Measurements from ENCODE around the gene SMYD2. TPM values are rescaled to one million over a fixed set of nuclear protein-coding genes. Genes with fewer than 3 reads are reported as not detected.

Gene SMYD2
- total and polyA plus RNA-seq, 5 donors, result 8.8 to 34.6 (median 20.4) TPM

DNA sequence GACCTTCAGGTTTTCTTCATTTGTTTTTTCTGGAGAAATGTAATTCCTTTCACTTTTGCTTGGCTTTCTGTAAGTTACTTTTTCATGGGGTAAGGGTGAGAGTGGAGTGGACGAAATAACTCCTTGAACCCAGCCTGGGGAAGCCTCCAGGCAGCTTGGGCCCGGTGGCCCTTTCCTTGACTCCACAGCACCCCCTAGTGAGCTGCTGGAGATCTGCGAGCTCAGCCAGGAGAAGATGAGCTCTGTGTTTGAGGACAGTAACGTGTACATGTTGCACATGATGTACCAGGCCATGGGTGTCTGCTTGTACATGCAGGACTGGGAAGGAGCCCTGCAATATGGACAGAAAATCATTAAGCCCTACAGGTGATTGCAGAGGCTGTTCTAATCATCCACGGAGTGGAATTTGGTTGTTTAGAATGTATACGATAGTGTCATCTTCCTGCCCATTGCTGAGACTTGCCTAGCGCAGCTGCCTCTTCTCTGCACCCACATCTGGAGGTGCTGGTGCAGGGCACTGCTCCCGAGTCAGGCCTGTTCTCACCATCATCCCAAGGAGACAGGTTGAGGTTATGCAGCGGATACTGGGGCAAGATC is 51.0 kb downstream of the SMYD2 start:
- Histone ChIP-seq H3K4me1 (ENCODE audit: control insufficient read depth, insufficient read depth, low read length) (peaks cover 2% of the 10 kb centered on the region), H3K27ac (ENCODE audit: low read length) (no peak overlapping the region), H3K27me3 (ENCODE audit: control insufficient read depth, insufficient read depth) (no peaks in the 10 kb centered on the region), H3K4me3 (ENCODE audit: low read length) (no peak overlapping the region), H3K9me3 (ENCODE audit: control insufficient read depth, low read length) (no peaks in the 10 kb centered on the region)
- WGBS, result 78% methylated on average over 9 of the region's 9 CpGs
- intact Hi-C loops (cut with DNase I), result loop anchor here (5.0 to 10.0 kb wide), 2 partner anchors 253 to 255 kb away; no protein-coding TSS in a partner anchor
- DNase-seq (peak in 1 of 3 donors; percentile 65), ATAC-seq (no peak)

DNA sequence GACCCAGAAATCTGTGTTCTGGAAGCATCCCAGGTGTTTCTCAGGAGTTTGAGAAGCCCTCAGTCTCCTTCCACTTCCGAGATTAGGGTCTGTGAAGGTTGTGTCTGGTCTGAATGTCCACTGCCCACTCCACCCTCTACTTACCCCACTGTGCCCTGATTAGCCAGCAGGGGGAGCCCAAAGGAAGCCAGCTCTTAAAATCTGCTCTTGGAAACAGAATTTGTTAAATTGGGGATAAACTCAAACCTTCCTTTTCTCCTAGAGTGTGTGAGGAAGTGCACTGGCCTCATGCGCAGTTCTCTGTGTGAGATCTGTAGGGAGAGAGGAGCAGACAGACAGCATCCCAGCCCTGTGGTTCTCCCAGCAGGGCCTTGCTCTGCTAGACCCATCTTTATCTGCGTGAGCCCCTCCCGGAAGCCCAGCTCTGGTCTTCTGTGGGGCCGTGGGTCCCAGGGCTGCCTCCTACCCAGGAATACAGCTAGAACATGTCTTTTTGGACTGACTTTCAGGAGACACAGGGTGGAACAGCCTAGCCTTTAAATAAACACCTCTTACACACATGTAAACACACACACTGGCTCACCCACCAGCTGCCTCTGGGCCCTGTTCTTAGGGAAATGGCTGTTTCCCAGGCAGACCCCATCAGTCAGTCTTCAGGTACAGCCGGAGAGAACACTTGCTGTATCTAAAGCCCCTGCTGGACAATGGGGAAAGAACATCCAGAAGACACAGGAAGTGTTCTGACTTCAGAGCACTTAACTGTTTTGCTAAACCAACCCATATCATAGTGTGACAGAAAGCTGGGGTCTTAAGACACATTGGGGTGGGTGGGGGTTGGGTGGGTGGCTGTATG is 52.2 kb downstream of the SMYD2 start:
- intact Hi-C loops (cut with DNase I), result loop anchor here (5.0 to 10.0 kb wide), 2 partner anchors 252 to 254 kb away; no protein-coding TSS in a partner anchor
- peaks cover 5% of the 10 kb centered on the region for H3K4me1 ChIP-seq (ENCODE audit: control insufficient read depth, insufficient read depth, low read length)
- H3K9me3 ChIP-seq (ENCODE audit: control insufficient read depth, low read length), result no peaks in the 10 kb centered on the region
- H3K4me3 ChIP-seq (ENCODE audit: low read length), result no peak overlapping the region
- 62% methylated on average over 6 of the region's 6 CpGs for WGBS
- no peak overlapping the region for H3K27ac ChIP-seq (ENCODE audit: low read length)
- ATAC-seq (peak; percentile 30 to 42), DNase-seq (peak; percentile 61 to 85 (median 77))
- H3K27me3 ChIP-seq (ENCODE audit: control insufficient read depth, insufficient read depth), result no peaks in the 10 kb centered on the region

DNA sequence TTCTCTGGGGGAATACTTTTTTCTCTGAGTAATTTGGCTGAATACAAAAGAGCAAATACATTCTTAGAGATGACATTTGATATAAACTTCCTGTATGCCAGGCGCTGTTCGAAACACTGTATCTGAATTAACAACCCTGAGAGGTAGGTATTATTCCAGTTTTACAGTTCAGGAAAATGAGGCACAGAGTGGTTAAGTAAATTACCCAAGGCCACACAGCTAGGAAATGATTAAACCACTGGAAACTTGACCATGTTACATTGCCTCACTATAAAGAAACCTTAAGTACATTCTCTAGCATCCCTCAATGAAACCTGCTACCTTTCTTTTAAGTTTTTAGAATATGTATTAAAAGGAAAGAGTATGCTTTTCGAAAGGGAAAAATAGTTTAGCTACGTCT is 54.6 kb downstream of the SMYD2 start:
- intact Hi-C loops (cut with DNase I), result loop anchor here in 1 of 4 donors (10.0 kb wide), 1 partner anchor 249 kb away; no protein-coding TSS in a partner anchor
- H3K27ac ChIP-seq (ENCODE audit: low read length), result no peak overlapping the region
- H3K27me3 ChIP-seq (ENCODE audit: control insufficient read depth, insufficient read depth), result no peaks in the 10 kb centered on the region

DNA sequence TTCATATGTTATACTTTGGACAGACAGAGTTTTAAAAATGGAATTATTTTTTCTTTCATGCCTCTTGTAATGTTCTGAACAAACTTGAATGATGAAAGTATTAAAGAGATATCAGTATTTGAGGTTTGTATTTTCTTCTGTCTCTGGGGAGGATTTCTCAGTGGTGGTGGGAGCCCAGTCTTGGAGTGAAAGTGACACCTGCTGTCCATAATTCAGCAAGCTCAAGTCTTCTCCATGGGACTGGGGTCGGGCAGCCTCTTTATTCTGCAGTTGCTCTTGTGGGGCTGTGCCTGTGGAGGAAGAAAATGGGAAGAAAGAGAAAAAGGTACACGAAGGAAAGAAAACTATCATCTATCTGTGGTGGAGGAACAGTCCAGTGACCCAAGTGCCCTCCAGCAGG is 56.1 kb downstream of the SMYD2 start:
- no peaks in the 10 kb centered on the region for H3K9me3 ChIP-seq (ENCODE audit: control insufficient read depth, low read length)
- H3K27ac ChIP-seq (ENCODE audit: low read length), result no peak overlapping the region
- H3K4me3 ChIP-seq (ENCODE audit: low read length), result no peak overlapping the region
- intact Hi-C loops (cut with DNase I), result loop anchor here in 1 of 4 donors (10.0 kb wide), 1 partner anchor 248 kb away; no protein-coding TSS in a partner anchor
- H3K4me1 ChIP-seq (ENCODE audit: control insufficient read depth, insufficient read depth, low read length), result peaks cover 3% of the 10 kb centered on the region
- DNase-seq (no peak), ATAC-seq (no peak)
- 47% methylated on average over 2 of the region's 2 CpGs for WGBS
- H3K27me3 ChIP-seq (ENCODE audit: control insufficient read depth, insufficient read depth), result no peaks in the 10 kb centered on the region

More for the DNA sequence above, 54.6 kb downstream of the SMYD2 start:
- no peaks in the 10 kb centered on the region for H3K9me3 ChIP-seq (ENCODE audit: control insufficient read depth, low read length)
- ATAC-seq (no peak), DNase-seq (no peak)
- WGBS, result 95% methylated on average over 4 of the region's 4 CpGs
- peaks cover 5% of the 10 kb centered on the region for H3K4me1 ChIP-seq (ENCODE audit: control insufficient read depth, insufficient read depth, low read length)
- H3K4me3 ChIP-seq (ENCODE audit: low read length), result no peak overlapping the region

DNA sequence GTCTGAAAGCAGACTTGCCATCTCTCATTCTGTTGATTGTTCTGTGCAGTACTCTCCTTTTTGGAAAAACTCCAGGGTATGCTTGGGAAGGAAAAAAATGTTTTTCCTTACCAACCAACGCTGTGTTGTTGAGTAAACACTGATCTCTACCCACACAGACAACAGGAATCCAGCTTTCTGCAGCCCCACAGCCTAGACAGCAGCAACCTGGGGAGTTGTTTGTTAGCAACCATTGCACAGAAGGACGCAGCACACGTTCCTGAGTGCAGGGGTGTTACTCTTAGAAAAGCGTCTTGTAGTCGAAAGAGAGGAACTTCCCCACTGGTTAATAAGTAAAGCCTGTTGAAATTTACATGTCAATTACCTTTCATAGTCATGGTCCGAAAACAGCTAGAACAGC is 56.6 kb downstream of the SMYD2 start:
- H3K4me3 ChIP-seq (ENCODE audit: low read length), result no peak overlapping the region
- DNase-seq, result no peak
- no peaks in the 10 kb centered on the region for H3K27me3 ChIP-seq (ENCODE audit: control insufficient read depth, insufficient read depth)
- peaks cover 3% of the 10 kb centered on the region for H3K4me1 ChIP-seq (ENCODE audit: control insufficient read depth, insufficient read depth, low read length)
- intact Hi-C loops (cut with DNase I), result loop anchor here in 1 of 4 donors (10.0 kb wide), 1 partner anchor 247 kb away; no protein-coding TSS in a partner anchor
- H3K9me3 ChIP-seq (ENCODE audit: control insufficient read depth, low read length), result no peaks in the 10 kb centered on the region
- WGBS, result 35% methylated on average over 6 of the region's 6 CpGs
- ATAC-seq, result peak; percentile 38 to 75
- no peak overlapping the region for H3K27ac ChIP-seq (ENCODE audit: low read length)

DNA sequence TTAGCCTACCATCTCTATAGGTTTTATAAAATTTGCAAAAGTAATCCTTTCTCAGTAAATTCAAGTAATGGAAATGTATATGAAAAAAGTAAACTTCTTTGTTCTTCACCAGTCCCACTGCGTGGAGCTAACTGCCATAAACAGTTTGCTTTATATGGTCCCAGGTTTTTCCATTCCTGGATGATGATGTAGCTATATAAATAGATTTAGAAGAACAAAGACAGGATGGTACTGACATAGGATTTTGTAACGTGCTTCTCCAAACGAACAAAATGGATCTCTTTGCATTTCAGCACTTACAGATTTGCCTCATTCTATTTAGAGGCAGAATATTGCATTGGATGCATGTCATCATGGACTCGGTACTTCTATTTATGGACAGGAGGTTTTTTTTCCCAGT is 57.3 kb downstream of the SMYD2 start:
- Histone ChIP-seq H3K27ac (ENCODE audit: low read length) (no peak overlapping the region), H3K4me1 (ENCODE audit: control insufficient read depth, insufficient read depth, low read length) (peaks cover 3% of the 10 kb centered on the region), H3K27me3 (ENCODE audit: control insufficient read depth, insufficient read depth) (no peaks in the 10 kb centered on the region), H3K9me3 (ENCODE audit: control insufficient read depth, low read length) (no peaks in the 10 kb centered on the region), H3K4me3 (ENCODE audit: low read length) (no peak overlapping the region)
- ATAC-seq, result no peak
- no peak for DNase-seq
- WGBS, result 43% methylated on average over 4 of the region's 4 CpGs
- intact Hi-C loops (cut with DNase I), result loop anchor here in 1 of 4 donors (10.0 kb wide), 1 partner anchor 247 kb away; no protein-coding TSS in a partner anchor

DNA sequence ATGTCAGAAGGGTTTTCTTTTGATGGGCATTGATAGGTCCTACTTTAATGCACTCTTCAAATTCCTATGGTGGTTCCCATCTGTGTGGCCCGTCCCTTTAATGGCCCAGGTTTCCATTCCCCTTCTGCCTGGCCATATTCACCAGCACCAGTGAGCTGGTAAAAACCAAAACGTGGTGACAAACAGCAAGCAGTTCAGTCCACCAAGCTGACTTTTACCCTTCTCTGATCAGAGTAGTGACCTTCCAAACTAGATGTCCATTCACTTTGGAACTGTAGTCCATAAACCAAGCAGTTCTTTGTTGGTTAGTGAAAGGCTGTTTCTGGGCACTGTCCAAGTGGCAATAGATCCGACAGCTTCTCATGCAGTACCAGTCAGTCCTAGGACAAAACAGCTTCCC is 60.5 kb downstream of the SMYD2 start:
- no peaks in the 10 kb centered on the region for H3K27me3 ChIP-seq (ENCODE audit: control insufficient read depth, insufficient read depth)
- H3K4me1 ChIP-seq (ENCODE audit: control insufficient read depth, insufficient read depth, low read length), result peaks cover 3% of the 10 kb centered on the region
- intact Hi-C loops (cut with DNase I), result no loop called here
- no peak overlapping the region for H3K4me3 ChIP-seq (ENCODE audit: low read length)
- H3K9me3 ChIP-seq (ENCODE audit: control insufficient read depth, low read length), result no peaks in the 10 kb centered on the region
- ATAC-seq, result no peak
- no peak overlapping the region for H3K27ac ChIP-seq (ENCODE audit: low read length)
- 79% methylated on average over 3 of the region's 3 CpGs for WGBS
- DNase-seq, result no peak

DNA sequence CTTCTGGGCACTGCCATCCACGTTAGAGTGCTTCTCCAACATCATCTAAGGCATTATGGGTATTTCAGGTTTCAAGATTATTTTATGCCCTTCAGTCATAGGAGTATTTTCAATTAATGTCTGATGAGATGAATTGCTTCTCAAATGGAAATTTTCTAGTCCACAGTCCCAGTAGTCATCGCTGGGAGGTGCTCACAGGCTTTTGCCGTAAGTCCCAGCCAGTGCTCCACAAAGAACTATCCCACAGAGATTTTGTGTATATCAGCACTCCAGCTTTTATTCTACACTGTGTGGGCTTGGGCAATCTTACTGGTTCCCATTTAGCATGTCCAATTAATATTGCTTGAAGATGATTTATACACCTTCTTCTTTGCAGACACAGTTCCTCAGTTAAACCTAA is 61.0 kb downstream of the SMYD2 start:
- peaks cover 3% of the 10 kb centered on the region for H3K4me1 ChIP-seq (ENCODE audit: control insufficient read depth, insufficient read depth, low read length)
- no peaks in the 10 kb centered on the region for H3K27me3 ChIP-seq (ENCODE audit: control insufficient read depth, insufficient read depth)
- no peak overlapping the region for H3K4me3 ChIP-seq (ENCODE audit: low read length)
- no peak overlapping the region for H3K27ac ChIP-seq (ENCODE audit: low read length)
- ATAC-seq (no peak), DNase-seq (no peak)
- no peaks in the 10 kb centered on the region for H3K9me3 ChIP-seq (ENCODE audit: control insufficient read depth, low read length)
- 84% methylated on average over 3 of the region's 3 CpGs for WGBS
- intact Hi-C loops (cut with DNase I), result no loop called here

DNA sequence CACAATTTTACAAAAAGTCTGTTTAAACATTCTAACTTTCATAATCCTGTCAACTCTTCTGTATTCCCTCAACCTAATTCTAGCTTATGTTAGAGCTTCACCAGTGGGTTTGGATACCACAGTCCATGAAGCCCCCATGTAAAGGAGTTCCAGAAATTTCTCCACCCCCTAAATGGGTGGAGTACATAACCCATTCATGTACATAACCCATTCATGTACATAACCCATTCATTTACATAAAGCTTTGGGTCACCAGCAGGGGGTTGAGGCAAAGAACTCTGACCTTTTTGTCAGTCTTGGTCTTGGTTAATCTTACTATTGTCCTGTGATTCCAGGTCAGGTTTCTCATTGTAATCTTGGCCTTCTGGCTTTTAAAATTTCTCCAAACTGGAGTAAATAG is 61.6 kb downstream of the SMYD2 start:
- ATAC-seq, result no peak
- Histone ChIP-seq H3K4me1 (ENCODE audit: control insufficient read depth, insufficient read depth, low read length) (no peaks in the 10 kb centered on the region), H3K27me3 (ENCODE audit: control insufficient read depth, insufficient read depth) (no peaks in the 10 kb centered on the region), H3K9me3 (ENCODE audit: control insufficient read depth, low read length) (no peaks in the 10 kb centered on the region), H3K4me3 (ENCODE audit: low read length) (no peak overlapping the region), H3K27ac (ENCODE audit: low read length) (no peak overlapping the region)
- intact Hi-C loops (cut with DNase I), result no loop called here
- no peak for DNase-seq

DNA sequence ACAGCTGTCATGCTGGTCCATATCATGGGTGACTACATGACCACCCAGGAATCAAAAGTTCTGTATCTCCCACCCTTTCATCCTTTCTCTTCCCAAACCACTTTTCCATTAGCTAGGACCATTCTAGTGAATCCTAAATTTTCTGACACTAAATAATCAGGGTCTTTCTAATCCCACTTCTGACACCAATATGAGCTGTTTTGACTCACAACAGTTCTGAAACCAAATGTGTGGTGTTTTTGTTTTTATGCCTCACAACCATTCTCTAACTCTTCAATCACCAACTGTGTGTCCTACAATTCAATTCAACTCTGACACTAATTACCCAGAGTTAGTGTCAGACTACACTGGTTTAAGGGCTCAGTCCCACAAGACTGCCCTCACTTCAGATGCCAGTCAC is 63.9 kb downstream of the SMYD2 start:
- intact Hi-C loops (cut with DNase I), result no loop called here
- Histone ChIP-seq H3K9me3 (ENCODE audit: control insufficient read depth, low read length) (no peaks in the 10 kb centered on the region), H3K4me1 (ENCODE audit: control insufficient read depth, insufficient read depth, low read length) (no peaks in the 10 kb centered on the region), H3K27me3 (ENCODE audit: control insufficient read depth, insufficient read depth) (no peaks in the 10 kb centered on the region), H3K27ac (ENCODE audit: low read length) (no peak overlapping the region), H3K4me3 (ENCODE audit: low read length) (no peak overlapping the region)
- ATAC-seq (no peak), DNase-seq (no peak)

DNA sequence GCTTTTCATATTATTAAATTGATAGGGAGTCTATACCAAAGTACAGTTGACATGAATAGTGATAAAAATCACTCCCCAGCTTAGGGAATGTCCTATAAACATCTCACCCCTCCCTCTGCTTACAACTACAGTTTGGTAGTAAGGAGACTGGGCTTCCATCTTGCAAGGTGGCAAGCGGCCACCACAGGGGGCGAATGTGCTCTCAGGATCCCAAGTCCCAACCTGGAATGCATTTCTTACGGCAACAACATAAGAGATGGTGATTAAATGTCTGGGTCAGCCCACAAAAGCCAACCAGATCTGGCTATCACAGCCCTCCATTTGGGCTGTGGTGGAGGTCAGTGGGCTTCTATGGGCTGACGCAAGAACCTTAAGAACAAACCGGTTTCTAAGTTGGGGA is 68.0 kb downstream of the SMYD2 start:
- 98% methylated on average over 5 of the region's 5 CpGs for WGBS
- intact Hi-C loops (cut with DNase I), result no loop called here
- Histone ChIP-seq H3K27ac (ENCODE audit: low read length) (no peak overlapping the region), H3K9me3 (ENCODE audit: control insufficient read depth, low read length) (no peaks in the 10 kb centered on the region), H3K4me3 (ENCODE audit: low read length) (no peak overlapping the region), H3K4me1 (ENCODE audit: control insufficient read depth, insufficient read depth, low read length) (no peaks in the 10 kb centered on the region), H3K27me3 (ENCODE audit: control insufficient read depth, insufficient read depth) (no peaks in the 10 kb centered on the region)
- no peak for DNase-seq
- no peak for ATAC-seq
